ENCODE results near the gene CHIC2.

The CHIC2 gene

DNA sequence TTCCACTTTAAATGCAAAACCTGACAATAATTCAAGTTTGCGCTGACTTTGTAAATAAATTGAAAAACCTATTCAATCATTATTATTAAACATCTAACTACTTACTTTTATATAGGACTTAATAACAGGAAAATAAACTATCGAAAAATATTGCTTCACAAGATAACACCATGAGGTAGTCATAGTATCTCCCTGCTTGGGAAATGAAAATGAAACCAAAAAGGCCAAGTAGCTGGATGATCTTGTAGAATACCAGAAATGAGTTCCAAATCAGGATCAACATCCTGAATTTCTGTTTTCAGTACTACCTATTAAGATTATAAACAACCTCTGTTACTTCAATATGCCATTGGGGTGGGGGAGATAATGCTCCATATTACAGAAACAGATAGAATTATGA, 58.9 kb downstream of the CHIC2 start:
- DNase-seq (ENCODE audit: low read depth in 2 of 2): no peak

GRCh38 chr4:54004463-54004862, 59.9 kb downstream of the CHIC2 start:
- no peak for DNase-seq (ENCODE audit: low read depth in 2 of 2)

DNA sequence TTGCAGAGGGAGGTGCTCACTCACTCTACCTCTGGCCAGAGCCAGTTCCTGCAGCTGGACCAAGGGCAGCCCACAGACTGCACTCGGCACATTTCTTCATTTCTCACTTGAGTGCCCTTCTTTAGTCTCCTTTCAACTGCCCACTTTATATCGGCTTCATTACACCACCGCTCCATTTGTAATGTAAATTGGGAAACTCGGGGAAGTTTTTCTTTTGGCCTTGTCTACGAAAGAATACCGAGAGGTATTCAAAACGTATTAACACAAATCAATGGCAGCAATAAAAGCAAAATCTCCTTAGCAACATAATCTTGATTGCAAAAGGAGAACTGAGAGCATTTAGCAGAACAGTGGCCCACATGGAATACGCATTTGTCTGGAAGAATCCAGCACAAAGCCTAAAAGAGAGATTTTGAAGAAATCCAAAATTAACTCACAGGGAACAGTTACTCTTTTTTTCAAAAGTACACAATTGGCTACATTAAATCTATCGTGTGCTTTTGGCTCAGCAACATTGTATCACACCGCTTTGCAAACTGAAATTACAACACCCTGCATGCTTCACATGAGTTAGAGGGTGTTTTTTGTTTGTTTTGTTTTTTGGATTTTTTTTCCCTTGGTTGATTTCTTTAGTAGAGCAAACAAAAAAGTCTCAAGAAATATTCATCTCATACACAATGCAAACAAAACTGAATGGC, 62.6 kb downstream of the CHIC2 start:
- no peak for DNase-seq (ENCODE audit: low read depth in 2 of 2)

GRCh38 chr4:53997898-53998297, 66.5 kb downstream of the CHIC2 start:
- DNase-seq (ENCODE audit: low read depth in 2 of 2): no peak

- DNase-seq (ENCODE audit: low read depth in 2 of 2): no peak
Observed at GRCh38 chr4:53994382-53995102, 69.9 kb downstream of the CHIC2 start.

DNA sequence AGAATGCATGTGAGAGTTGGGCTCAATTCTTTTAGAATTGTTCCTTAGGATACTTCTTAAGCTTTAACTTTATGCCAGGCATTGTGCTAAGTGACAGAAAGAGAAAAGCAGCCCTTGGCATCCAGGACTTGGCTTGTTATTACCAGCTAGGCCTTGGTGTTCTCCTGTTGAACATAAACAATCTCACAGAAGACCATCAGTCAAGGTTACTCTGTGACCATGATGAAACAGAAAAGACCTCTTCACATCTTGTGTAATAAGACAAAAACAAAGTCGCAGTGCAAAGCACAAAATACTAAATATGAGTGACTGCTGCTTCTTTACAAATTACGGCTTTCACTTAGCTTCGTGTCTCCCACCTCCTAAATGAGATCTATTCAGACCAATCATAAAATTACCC, 71.6 kb downstream of the CHIC2 start:
- DNase-seq (ENCODE audit: low read depth in 2 of 2): no peak

GRCh38 chr4:53991821-53992220, 72.6 kb downstream of the CHIC2 start:
- no peak for DNase-seq (ENCODE audit: low read depth in 2 of 2)

GRCh38 chr4:53990641-53991040, 73.8 kb downstream of the CHIC2 start:
- DNase-seq (ENCODE audit: low read depth in 2 of 2): no peak

DNA sequence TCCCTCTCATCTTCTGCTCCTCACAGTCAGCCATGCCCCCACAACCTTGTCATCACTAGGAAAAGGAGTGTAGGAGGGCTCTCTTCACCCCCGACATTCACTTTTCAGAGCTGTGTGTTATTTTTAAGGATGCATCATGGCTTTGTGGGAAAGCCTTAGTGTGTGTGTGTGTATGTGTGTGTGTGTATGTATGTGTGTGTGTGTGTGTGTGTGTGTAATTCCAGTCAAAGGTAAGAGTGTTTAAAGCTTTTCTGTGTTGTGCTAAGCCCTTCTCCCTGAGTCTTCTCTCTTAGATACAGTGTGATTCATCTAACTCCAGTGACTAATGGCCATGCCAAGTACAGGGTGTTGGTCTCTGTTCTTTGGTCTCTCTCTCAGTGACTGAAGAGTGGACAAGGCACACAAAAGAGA, 76.6 kb downstream of the CHIC2 start:
- no peak for DNase-seq (ENCODE audit: low read depth in 2 of 2)

- DNase-seq (ENCODE audit: low read depth in 2 of 2): no peak
Observed at GRCh38 chr4:53986062-53986461, 78.3 kb downstream of the CHIC2 start.

GRCh38 chr4:53981567-53981966, 82.8 kb downstream of the CHIC2 start:
- no peak for DNase-seq (ENCODE audit: low read depth in 2 of 2)

DNA sequence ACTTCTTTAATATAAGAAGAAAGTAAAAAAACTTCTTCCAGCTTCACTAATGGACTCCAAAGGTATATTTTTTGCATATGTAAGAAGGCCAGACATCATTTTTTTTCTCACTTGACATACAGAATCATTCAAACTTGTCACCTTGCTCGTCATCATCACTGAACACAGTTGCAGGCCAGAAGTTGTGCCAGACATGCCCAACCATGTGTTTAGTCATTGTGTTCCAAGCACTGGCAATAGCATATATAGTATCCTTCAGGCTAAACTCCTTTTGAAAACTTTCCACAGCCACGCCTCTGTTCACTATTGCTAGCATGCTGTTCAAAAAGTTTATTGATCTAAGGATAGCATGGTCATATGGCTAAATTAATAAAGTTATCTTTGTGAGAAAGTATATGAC, 83.3 kb downstream of the CHIC2 start:
- no peak for DNase-seq (ENCODE audit: low read depth in 2 of 2)

GRCh38 chr4:53974561-53974960, 89.8 kb downstream of the CHIC2 start:
- no peak for DNase-seq (ENCODE audit: low read depth in 2 of 2)

DNA sequence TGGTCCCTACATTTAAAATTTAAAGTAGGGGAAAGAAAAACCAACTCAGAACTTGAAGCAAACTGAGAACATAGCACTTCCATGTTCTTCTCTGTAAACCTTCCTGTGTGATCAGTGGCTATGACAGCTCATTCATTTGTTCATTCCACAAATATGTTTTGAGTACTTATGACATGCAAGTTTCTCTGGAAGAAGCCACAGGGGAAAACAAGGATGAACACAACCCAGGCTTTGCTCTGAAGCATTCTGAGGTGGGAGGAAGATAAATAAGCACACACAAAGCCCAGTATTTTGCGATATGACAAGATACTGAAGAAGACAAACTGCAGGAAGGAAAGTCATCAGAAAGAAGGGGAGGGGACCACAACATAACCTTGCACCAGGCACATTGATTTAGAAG, 96.4 kb downstream of the CHIC2 start:
- DNase-seq (ENCODE audit: low read depth in 2 of 2): no peak

GRCh38 chr4:53963781-53964180, 100.6 kb downstream of the CHIC2 start:
- no peak for DNase-seq (ENCODE audit: low read depth in 2 of 2)

DNA sequence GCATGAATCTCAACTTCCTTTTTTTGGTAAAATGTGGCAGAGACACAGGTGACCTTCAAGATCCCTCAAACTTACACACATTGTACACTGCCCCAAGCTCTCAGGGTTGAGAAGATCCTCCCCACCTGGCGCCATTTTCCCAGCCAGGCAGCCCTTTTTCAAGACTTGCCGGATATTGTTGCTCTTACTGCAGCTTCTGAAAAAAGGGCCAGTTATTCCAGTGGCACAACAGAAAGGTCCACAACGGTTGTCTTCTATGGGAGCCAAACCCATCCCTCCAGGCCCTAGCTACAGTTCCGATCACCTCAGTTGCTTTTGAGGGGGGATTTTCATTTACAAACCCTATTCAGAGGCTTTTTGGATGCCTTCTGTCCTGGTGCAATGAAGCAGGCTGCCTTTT, 101.1 kb downstream of the CHIC2 start:
- no peak for DNase-seq (ENCODE audit: low read depth in 2 of 2)

GRCh38 chr4:53962516-53963225, 101.7 kb downstream of the CHIC2 start:
- DNase-seq (ENCODE audit: low read depth in 2 of 2): no peak

DNA sequence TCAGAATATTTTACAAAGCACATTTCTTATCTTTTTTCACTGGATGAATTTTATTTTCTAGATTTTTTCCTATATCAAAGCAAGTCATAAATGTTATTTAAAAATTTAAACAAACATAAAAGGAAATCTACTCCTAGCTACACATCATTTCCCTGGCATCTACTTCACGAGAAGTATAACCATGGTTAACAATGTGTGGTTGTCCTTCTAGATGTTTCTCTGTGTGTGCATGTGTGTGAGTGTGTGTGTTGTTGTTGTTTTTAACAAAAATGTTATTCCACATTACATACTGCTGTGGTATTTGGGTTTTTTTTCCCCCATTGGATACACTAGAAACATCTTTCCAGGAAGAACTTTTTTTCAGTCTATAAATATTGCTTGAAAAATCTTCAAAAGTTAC, 103.1 kb downstream of the CHIC2 start:
- DNase-seq (ENCODE audit: low read depth in 2 of 2): no peak

GRCh38 chr4:53960843-53961242, 103.6 kb downstream of the CHIC2 start:
- DNase-seq (ENCODE audit: low read depth in 2 of 2): no peak
